Hindlimb muscle (tissue), 1 donor: ENCODE measurements around the gene CCSER1. TPM values are rescaled to one million over a fixed set of nuclear protein-coding genes. Genes with fewer than 3 reads are reported as not detected.

ENCODE experiments used
- DNase-seq: peaks from one replicate; pipeline ENCODE4 v3.0.0-alpha.2; 2013
- polyA plus RNA-seq: library from polyadenylated mRNA; unstranded; fragments of 120-200 nt; gene quantifications from one replicate; pipeline ENCODE4 v1.2.1, GENCODE V29; 2013; ENCODE audit not compliant: insufficient read length

Gene CCSER1
- polyA plus RNA-seq, 1 donor = 0.37 TPM

- no peak for DNase-seq
Measured at GRCh38 chr4:90198086-90198847, 71.1 kb downstream of the CCSER1 start.

GRCh38 chr4:90207887-90208454 is 80.8 kb downstream of the CCSER1 start:
- DNase-seq = no peak

GRCh38 chr4:90209922-90210321 is 82.7 kb downstream of the CCSER1 start:
- DNase-seq = peak; percentile 0

GRCh38 chr4:90211174-90211573 is 84.0 kb downstream of the CCSER1 start:
- DNase-seq = no peak

GRCh38 chr4:90215286-90215685 is 88.1 kb downstream of the CCSER1 start:
- DNase-seq = no peak

- DNase-seq = no peak
Measured at GRCh38 chr4:90219822-90220221, 92.6 kb downstream of the CCSER1 start.

GRCh38 chr4:90220459-90220858 is 93.3 kb downstream of the CCSER1 start:
- DNase-seq = no peak

- no peak for DNase-seq
Measured at GRCh38 chr4:90226734-90227133, 99.5 kb downstream of the CCSER1 start.

GRCh38 chr4:90227177-90227576 is 100.0 kb downstream of the CCSER1 start:
- DNase-seq = no peak

GRCh38 chr4:90234916-90235547 is 107.8 kb downstream of the CCSER1 start:
- DNase-seq = no peak

- no peak for DNase-seq
Measured at GRCh38 chr4:90237751-90238530, 110.7 kb downstream of the CCSER1 start.

- no peak for DNase-seq
Measured at GRCh38 chr4:90240333-90240732, 113.1 kb downstream of the CCSER1 start.

GRCh38 chr4:90241008-90241407 is 113.8 kb downstream of the CCSER1 start:
- no peak for DNase-seq

- DNase-seq = no peak
Measured at GRCh38 chr4:90245837-90246236, 118.6 kb downstream of the CCSER1 start.

GRCh38 chr4:90246816-90247215 is 119.6 kb downstream of the CCSER1 start:
- DNase-seq = no peak

GRCh38 chr4:90254357-90254756 is 127.2 kb downstream of the CCSER1 start:
- DNase-seq = no peak

GRCh38 chr4:90274175-90274574 is 147.0 kb downstream of the CCSER1 start:
- no peak for DNase-seq

- DNase-seq = no peak
Measured at GRCh38 chr4:90280954-90281353, 153.8 kb downstream of the CCSER1 start.

GRCh38 chr4:90281541-90282355 is 154.6 kb downstream of the CCSER1 start:
- DNase-seq = no peak

GRCh38 chr4:90290345-90290744 is 163.2 kb downstream of the CCSER1 start:
- no peak for DNase-seq

GRCh38 chr4:90292438-90292837 is 165.2 kb downstream of the CCSER1 start:
- DNase-seq = no peak

- no peak for DNase-seq
Measured at GRCh38 chr4:90293320-90293719, 166.1 kb downstream of the CCSER1 start.
